Esophagus muscularis mucosa (tissue), 4 donors: ENCODE measurements around the gene SAMD15. TPM values are rescaled to one million over a fixed set of nuclear protein-coding genes. Genes with fewer than 3 reads are reported as not detected.

Experiments
- DNase-seq: peaks from one replicate; pipeline ENCODE4 v3.0.0-alpha.2; 2017; ENCODE audit errors: extremely low spot score
- H3K27ac ChIP-seq, 4 donors: fragments of 200-600 bp; sonication (generic); replicated peaks in 1 of 4; 1 replicate in 3 of 4; 2 replicates in 1 of 4; pipeline ENCODE4 v1.5.1; 2016 to 2019; ENCODE audit warnings: mild to moderate bottlenecking in 1 of 4
- H3K27me3 ChIP-seq, 4 donors: fragments of 200-600 bp; sonication (generic); one replicate each; pipeline versions ENCODE4 v1.5.1 to v1.6.0; 2016 to 2019
- H3K36me3 ChIP-seq, 4 donors: fragments of 200-600 bp; sonication (generic); one replicate each; pipeline ENCODE4 v1.5.1; 2016 to 2019
- H3K4me1 ChIP-seq, 4 donors: fragments of 200-600 bp; sonication (generic); one replicate each; pipeline ENCODE4 v1.5.1; 2016 to 2019
- H3K4me3 ChIP-seq, 4 donors: fragments of 200-600 bp; sonication (generic); 1 replicate in 2 of 4; 2 replicates in 2 of 4; pipeline ENCODE4 v1.5.1; 2016 to 2019; ENCODE audit warnings: mild to moderate bottlenecking in 4 of 4, moderate library complexity in 1 of 4
- H3K9me3 ChIP-seq, 4 donors: fragments of 200-600 bp; sonication (generic); 1 replicate in 3 of 4; 2 replicates in 1 of 4; pipeline ENCODE4 v1.5.1; 2016 to 2019
- EP300 ChIP-seq: sonication (generic); formaldehyde crosslinking; IDR thresholded peaks from one replicate; pipeline ENCODE4 v1.6.1; 2017; ENCODE audit warnings: antibody characterized with exemption
- POLR2A ChIP-seq: fragments of 450-650 bp; IDR thresholded peaks from one replicate; pipeline ENCODE4 v1.6.1; 2017; ENCODE audit warnings: antibody characterized with exemption, moderate library complexity, mild to moderate bottlenecking, low read depth
- POLR2AphosphoS5 ChIP-seq, 2 donors: sonication (generic); formaldehyde crosslinking; IDR thresholded peaks; one replicate each; pipeline ENCODE4 v1.6.1; 2017; ENCODE audit warnings: antibody characterized with exemption in 2 of 2
- WGBS: methylation state at CpG from one replicate; pipeline ENCODE4 v1.1.5; 2018; 5-methylcytosine and 5-hydroxymethylcytosine counted together
- intact Hi-C: fragments of 100-400 bp; cut with DNase I; formaldehyde crosslinking; loops from one replicate; pipeline ENCODE4 v1.15.1; 2023
- total RNA-seq, 4 donors: library from RNA; depleted of rRNA; stranded (reverse); fragments of >200 nt; gene quantifications; one replicate each; pipeline versions ENCODE4 v1.1.0 to v1.2.1, GENCODE V29; 2016
- TF ChIP-seq, protein P1 (sequence below), 3 experiments: fragments of 200-600 bp in 2 of 3; fragments of 450-650 bp in 1 of 3; sonication (generic) in 2 of 3; IDR thresholded peaks; one replicate each; pipeline ENCODE4 v1.5.1; 2017 to 2019; ENCODE audit warnings: antibody characterized with exemption in 3 of 3, mild to moderate bottlenecking in 2 of 3, moderate library complexity in 1 of 3

The SAMD15 gene
- total RNA-seq, 4 donors from 2014 or later: 0.42 to 0.52 (median 0.51) TPM

DNA sequence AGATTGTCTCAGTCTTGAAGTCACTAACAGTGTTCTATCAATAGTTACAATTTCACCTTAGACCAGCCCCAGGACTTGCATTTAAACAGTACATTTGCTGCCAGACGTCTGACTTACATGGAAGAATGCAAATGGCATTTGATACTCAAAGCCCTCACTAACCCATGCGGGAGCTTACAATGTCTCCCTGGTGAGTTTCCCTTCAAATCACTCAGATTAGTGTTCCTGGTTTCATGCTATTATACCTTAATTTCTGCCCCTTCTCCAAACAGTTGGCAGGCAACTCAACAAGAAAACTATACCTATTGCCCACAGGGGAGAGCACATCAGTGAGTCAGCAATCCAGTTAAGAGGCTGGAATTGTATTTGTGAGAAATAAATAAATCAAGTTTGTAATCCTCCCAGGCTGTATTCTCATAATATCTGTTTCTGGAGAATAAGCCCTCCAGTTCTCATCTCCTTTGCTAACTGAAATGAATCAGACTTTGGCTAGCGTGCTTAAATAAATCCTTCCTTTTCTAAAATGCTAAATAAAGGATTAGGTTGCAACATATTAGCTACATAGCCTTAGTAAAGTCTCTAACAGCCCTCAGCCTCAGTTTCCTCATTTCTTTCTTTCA is 32.7 kb upstream of the SAMD15 start:
- intact Hi-C loops: no loop called here
- Histone ChIP-seq H3K27me3 (no peaks in the 10 kb centered on the region), H3K36me3 (peaks cover 26 to 56% (median 37%) of the 10 kb centered on the region in 4 donors), H3K4me1 (no peaks in the 10 kb centered on the region), H3K4me3 (no peak overlapping the region), H3K9me3 (no peaks in the 10 kb centered on the region), H3K27ac (no peak overlapping the region)
- TF ChIP-seq POLR2AphosphoS5 (IDR thresholded peaks at IDR 0.05) (no peak), POLR2A (no peak), EP300 (no peak)
- TF ChIP-seq, protein P1, sequence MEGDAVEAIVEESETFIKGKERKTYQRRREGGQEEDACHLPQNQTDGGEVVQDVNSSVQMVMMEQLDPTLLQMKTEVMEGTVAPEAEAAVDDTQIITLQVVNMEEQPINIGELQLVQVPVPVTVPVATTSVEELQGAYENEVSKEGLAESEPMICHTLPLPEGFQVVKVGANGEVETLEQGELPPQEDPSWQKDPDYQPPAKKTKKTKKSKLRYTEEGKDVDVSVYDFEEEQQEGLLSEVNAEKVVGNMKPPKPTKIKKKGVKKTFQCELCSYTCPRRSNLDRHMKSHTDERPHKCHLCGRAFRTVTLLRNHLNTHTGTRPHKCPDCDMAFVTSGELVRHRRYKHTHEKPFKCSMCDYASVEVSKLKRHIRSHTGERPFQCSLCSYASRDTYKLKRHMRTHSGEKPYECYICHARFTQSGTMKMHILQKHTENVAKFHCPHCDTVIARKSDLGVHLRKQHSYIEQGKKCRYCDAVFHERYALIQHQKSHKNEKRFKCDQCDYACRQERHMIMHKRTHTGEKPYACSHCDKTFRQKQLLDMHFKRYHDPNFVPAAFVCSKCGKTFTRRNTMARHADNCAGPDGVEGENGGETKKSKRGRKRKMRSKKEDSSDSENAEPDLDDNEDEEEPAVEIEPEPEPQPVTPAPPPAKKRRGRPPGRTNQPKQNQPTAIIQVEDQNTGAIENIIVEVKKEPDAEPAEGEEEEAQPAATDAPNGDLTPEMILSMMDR (IDR thresholded peaks at IDR 0.05): no peak
- DNase-seq: no peak
- 91% methylated on average over 3 of the region's 3 CpGs for WGBS

DNA sequence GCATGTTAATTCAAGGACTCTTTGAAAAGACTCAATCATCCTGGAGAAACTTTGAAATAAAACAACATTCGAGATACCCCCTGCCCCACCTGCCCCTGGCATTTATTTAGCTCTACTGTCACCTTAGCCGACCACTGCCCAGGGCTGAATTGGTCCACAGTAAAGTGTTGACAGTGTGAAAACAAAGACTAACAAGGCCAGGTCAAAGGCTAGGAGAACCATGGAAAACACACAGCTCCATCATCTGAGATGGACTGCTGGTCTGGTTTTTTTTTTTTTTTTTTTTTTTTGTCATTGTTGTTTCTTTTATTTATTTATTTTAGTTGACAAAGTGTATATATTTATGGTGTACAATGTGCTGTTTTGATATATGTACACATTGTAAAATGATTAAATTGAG is 30.7 kb upstream of the SAMD15 start:
- 76% methylated on average over 2 of the region's 2 CpGs for WGBS
- Histone ChIP-seq H3K4me1 (no peaks in the 10 kb centered on the region), H3K27me3 (no peaks in the 10 kb centered on the region), H3K36me3 (peaks cover 7 to 53% (median 35%) of the 10 kb centered on the region in 4 donors), H3K4me3 (no peak overlapping the region), H3K27ac (no peak overlapping the region), H3K9me3 (no peaks in the 10 kb centered on the region)
- TF ChIP-seq, protein P1 (IDR thresholded peaks at IDR 0.05): no peak
- TF ChIP-seq POLR2AphosphoS5 (IDR thresholded peaks at IDR 0.05): no peak
- no peak for TF ChIP-seq EP300
- TF ChIP-seq POLR2A: no peak
- intact Hi-C loops: no loop called here
- no peak for DNase-seq

DNA sequence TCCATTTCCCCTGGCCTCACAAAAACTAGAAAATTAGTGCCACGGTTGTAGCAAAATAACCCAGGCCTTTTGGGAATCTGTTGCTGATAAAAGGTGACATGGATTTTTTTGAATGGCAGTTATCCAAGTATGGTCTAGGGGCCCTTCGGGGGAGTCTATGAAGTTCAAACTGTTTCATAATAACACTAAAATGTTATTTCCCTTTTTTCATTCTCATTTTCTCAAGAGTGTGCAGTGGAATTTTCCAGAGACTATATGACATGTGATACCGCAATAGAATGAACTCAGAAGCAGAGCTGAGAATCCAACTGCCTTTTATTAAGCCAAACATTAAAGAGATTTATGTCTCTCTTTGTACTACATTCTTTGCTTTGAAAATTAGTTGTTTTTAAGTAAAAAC is 29.4 kb upstream of the SAMD15 start:
- DNase-seq: no peak
- no peak overlapping the region for H3K4me3 ChIP-seq
- no peak overlapping the region for H3K27ac ChIP-seq
- TF ChIP-seq POLR2AphosphoS5 (IDR thresholded peaks at IDR 0.05) (no peak), POLR2A (no peak), EP300 (no peak)
- TF ChIP-seq, protein P1 (IDR thresholded peaks at IDR 0.05): no peak
- 76% methylated on average over 3 of the region's 3 CpGs for WGBS
- H3K4me1 ChIP-seq: no peaks in the 10 kb centered on the region
- peaks cover 0 to 40% (median 25%) of the 10 kb centered on the region in 4 donors for H3K36me3 ChIP-seq
- no peaks in the 10 kb centered on the region for H3K9me3 ChIP-seq
- intact Hi-C loops: no loop called here
- no peaks in the 10 kb centered on the region for H3K27me3 ChIP-seq

DNA sequence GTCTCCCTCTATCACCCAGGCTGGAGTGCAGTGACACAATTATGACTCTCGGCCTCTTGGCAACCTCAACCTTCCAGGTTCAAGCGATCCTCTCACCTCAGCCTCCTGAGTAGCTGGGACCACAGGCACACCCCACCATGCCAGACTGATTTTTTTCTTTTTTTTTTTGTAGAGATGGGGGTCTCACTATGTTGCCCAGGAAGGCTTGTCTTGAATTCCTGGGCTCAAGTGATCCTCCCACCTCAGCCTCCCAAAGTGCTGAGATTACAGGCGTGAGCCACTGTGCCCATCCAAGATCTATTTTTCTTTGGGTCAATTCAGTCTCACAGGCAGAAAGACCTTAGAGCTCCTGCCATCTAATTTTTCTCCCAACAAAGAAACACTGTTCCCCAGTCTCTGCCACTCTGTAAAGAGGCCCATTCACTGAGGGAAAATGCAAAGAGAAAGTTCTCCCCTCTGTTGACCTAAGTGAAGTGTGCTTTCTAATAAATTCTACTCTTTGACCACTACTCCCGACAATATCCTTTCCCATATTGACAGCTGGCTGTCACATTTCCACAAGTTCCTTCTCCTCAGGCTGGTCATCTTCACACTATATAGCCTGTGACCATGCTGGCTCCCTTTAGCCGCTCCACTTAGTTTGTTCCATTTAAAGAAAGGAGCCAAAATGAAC is 23.6 kb upstream of the SAMD15 start:
- no peak for DNase-seq
- H3K27ac ChIP-seq: no peak overlapping the region
- no peaks in the 10 kb centered on the region for H3K4me1 ChIP-seq
- H3K36me3 ChIP-seq: peaks cover 0 to 24% (median 18%) of the 10 kb centered on the region in 4 donors
- intact Hi-C loops: no loop called here
- H3K4me3 ChIP-seq: no peak overlapping the region
- no peaks in the 10 kb centered on the region for H3K9me3 ChIP-seq
- H3K27me3 ChIP-seq: no peaks in the 10 kb centered on the region
- TF ChIP-seq EP300 (no peak), POLR2AphosphoS5 (IDR thresholded peaks at IDR 0.05) (no peak), POLR2A (no peak)
- TF ChIP-seq, protein P1 (IDR thresholded peaks at IDR 0.05): no peak
- 88% methylated on average over 5 of the region's 5 CpGs for WGBS
